GM19395 (cell line): Measurements from ENCODE around the gene PRR15L.
"Not testable (repeated sequence)": the region's sequence is repeated elsewhere in the genome, so short reads cannot be mapped to it uniquely, and the experiment has no call there.

ENCODE experiments used
- ATAC-seq: cut with Tn5 transposase; IDR thresholded peaks from one replicate; pipeline ENCODE4 v1.9.1; 2021; ENCODE audit warnings: mild to moderate bottlenecking, moderate library complexity; ENCODE audit not compliant: unreplicated experiment

The PRR15L gene

GRCh38 chr17:47989159-47989558 lies 31.5 kb upstream of the PRR15L start:
- ATAC-seq, result no peak

DNA sequence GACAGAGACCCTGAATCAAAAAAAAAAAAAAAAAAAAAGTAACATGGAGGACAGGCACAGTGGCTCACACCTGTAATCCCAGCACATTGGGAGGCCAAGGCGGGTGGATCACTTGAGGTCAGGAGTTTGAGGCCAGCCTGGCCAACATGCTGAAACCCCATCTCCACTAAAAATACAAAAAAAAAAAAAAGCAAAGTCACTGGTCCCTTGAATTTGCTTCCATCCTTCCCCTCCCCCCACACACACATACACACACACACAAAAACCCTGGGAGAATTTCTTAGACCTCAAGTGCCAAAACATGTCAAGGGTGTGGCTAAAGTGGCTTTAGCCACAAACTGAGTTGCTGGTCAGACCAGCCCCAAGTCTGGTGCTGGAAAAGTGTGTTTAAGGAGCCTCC lies 30.8 kb upstream of the PRR15L start:
- not testable (repeated sequence) for ATAC-seq

DNA sequence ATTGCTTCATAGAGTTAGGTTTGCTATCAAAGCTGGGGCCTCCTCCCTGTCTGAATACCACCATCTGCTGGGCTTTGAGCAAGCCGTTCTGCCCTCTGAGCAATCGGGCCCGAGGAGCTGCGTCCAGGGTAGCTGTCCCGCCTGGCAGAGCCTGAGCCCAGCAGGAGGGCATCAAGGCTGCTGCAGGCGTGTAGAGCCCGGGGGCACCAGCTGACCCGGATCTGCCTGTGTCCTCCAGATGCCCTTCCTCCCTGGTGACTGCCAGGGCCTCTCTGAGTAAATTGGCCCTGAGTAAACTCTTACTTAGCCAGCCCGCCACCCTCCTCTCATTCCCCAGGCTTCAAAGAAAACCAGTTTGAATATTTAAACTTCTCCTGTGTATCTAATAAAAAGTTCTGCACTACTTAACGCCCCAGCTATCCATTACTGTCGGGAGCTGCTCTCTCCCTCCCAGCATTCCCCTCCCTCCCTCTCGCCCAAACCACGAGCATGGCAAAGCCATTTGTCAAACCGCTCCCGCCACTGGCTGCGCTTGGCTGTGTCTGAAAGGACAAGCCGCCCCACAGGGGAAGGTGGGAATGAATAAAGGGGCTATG lies 29.7 kb upstream of the PRR15L start:
- ATAC-seq, result no peak

DNA sequence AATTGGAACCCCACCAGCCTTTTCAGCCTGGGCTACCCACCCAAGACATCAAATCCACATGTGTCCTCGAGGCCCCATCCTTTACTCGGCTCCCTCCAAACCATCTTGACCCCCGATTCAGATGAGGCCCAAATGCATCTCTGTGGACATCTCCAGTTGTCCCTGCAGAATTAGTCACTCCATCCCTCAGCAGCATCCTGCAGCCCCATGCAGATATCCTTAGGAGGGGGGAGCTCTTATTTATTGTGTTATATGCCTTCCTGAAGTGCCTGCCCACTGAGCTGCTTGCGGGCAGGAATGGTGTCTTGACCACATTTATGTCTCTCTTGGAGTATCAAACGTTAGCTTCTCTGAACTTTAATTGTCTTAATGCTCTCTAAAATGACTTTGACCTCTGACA lies 28.8 kb upstream of the PRR15L start:
- no peak for ATAC-seq

GRCh38 chr17:47983492-47984223 lies 26.0 kb upstream of the PRR15L start:
- ATAC-seq, result no peak

GRCh38 chr17:47982645-47983390 lies 25.1 kb upstream of the PRR15L start:
- ATAC-seq, result no peak

DNA sequence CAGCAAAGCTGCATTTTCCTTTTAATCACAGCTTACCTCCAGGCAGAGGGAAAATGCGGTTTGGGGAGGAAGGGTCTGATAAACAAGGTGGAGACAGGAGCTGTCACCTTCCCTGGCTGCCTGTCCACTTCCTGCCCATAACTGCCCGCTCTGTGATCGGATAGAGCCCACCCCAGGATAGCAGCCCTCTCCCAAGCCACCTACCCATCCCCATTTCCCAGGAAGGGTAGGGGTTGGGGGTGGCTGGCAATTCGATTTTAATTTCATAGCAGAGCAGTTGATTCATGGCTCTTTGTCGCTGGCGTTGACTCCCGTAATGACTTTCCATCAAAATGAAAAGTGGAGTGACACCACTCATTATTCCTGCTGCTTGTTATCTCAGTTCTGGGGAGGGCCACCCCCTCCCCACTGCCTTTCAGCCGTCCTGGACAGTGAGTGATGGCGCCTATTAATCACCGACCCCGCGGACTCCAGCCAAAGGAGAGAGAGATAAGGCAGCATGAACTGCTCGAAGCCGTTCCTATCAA lies 24.5 kb upstream of the PRR15L start:
- ATAC-seq, result no peak

GRCh38 chr17:47981462-47981861 lies 23.8 kb upstream of the PRR15L start:
- no peak for ATAC-seq

GRCh38 chr17:47980541-47980940 lies 22.9 kb upstream of the PRR15L start:
- no peak for ATAC-seq

DNA sequence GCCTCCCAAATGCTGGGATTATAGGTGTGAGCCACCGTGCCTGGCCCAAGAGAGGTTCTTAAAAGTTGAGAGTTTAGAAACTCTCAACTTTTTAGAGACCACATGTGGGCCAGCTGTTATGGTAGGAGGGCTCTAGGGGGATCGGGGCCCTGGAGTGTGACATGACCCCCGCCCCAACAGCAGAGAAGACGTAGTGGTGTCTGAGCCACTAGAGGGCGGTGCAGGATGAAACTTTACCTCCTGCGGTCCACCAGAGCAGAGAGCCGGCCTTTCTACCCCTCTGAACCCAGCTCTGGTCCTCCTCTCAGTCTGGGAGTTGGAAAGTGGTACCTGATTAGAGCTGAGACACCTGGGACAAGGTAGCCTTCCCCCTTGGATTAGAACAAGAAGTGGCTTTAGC lies 20.6 kb upstream of the PRR15L start:
- no peak for ATAC-seq

DNA sequence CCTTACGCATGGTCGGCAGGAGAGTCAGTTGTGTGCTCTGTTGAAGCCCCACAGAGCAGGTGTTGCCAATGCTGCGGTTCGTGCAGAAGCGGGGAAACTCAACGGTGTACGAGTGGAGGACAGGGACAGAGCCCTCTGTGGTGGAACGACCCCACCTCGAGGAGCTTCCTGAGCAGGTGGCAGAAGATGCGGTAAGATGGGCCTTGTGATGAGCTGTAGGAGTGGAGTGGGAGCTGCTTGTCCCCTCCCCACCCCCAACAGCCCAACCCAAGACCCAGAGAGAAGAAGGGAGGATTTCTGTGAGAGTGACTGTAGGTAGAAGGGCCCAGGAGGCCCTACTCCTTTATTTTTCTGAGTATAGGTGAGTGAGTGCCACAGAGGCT lies 18.1 kb upstream of the PRR15L start:
- no peak for ATAC-seq

DNA sequence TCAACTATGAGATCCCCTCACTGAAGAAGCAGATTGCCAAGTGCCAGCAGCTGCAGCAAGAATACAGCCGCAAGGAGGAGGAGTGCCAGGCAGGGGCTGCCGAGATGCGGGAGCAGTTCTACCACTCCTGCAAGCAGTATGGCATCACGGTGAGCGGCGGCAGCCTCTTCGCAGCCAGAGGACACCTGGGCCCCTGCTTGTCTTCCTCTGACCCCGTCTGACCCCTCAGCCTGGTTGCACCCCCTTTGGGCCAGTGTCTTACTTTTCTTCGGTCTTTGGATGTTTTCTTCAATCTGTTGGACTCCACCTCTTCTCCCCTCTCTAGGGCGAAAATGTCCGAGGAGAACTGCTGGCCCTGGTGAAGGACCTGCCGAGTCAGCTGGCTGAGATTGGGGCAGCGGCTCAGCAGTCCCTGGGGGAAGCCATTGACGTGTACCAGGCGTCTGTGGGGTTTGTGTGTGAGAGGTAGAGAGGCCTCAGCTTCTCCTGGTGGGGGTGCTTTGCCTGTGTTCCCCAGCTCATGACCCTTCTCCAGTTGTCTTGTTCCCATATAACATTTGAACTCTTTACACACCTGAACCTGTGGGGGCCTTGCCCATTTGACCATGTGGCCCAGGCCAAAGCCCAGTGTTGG lies 17.6 kb upstream of the PRR15L start:
- no peak for ATAC-seq

DNA sequence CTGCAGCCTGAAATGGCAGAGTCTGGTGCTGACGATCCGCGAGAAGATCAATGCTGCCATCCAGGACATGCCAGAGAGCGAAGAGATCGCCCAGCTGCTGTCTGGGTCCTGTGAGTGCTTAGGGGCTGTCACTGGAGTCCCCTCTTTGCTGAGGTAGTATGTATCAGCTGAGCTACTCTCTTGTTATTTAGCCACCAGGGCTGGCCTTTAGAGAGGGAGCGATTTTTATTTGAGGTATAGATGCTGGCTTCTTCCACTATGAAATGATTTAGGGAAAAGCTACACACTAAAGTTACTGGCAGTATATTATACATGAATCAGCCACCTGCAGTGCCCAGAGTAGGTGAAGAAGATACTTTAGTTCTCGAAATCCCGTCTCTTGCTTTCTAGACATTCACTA lies 15.9 kb upstream of the PRR15L start:
- no peak for ATAC-seq

- peak; percentile 96 for ATAC-seq
Measured at GRCh38 chr17:47970725-47971499, 13.2 kb upstream of the PRR15L start, which contains the start of gene CDK5RAP3. CDK5RAP3 (plus strand) TSS chr17:47971113; CDS start chr17:47971147, 34 bp downstream.

DNA sequence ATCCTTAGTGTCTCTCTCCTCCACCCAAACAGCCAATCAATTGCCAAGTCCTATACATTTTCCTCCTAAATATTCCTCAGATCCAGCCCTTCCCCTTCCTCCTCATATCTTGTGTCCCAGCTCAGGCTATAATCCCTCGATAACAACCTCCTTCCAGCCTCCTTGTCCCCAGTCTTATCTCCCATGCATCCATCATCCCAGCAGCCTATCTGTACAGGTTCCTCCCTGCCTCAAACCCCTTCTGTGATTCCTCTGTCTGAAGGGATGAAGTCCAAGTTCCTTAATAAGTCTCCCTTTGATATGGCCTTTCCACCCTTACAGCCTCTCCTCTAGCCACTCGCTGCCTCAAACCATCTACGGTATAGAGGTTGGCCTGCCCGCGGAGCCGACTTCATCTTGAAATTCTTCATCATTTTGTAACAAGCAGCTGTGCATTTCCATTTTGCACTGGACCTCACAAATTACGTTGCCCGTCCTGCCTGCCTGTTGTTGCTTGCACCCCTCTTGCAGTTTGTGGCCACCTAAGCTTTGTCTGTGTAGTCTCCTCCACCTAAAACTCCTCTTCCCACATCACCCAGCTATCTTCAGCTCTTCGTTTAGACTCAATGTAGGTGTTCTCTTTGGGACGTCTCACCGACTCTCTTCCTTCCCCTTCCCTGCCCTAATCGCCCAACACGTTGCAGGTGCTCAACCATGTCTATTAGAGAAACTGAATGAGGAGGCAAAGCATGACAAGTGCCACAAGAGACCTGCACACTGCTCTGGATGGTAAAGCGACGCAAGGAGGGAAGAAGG lies 12.4 kb upstream of the PRR15L start:
- ATAC-seq, result no peak

GRCh38 chr17:47968836-47969235 lies 11.2 kb upstream of the PRR15L start:
- ATAC-seq, result no peak

DNA sequence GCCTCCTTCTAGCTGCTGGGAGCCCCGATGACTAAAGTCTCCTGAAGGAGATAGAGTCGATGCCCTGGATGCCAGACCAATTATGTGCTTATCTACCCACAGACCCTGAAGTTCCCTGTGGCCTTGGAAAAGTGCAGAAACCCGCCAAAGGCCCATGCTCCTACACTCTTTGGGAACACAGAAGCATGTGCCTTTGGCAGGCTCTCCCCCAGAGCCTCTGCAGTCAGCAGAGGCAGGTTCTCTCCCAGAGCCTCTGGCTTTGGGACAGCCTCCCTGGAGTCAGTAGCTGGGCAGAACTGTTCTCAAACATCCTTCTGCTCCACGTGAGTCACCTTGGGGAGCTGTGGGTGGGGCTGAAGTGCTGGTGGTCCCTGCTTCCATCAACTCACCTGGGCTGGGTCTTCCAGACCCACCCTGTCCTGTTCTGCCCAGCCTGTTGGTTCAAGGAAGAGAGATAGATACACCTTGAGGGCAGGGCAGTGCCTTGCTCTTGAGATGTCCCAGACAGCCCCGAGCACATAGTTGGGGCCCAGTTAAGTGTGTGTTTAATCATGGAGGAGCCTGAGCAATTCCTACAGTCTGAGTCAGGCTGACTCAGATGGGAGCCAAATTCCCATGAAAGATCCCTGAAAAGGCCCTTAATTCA lies 10.0 kb upstream of the PRR15L start:
- ATAC-seq, result no peak

DNA sequence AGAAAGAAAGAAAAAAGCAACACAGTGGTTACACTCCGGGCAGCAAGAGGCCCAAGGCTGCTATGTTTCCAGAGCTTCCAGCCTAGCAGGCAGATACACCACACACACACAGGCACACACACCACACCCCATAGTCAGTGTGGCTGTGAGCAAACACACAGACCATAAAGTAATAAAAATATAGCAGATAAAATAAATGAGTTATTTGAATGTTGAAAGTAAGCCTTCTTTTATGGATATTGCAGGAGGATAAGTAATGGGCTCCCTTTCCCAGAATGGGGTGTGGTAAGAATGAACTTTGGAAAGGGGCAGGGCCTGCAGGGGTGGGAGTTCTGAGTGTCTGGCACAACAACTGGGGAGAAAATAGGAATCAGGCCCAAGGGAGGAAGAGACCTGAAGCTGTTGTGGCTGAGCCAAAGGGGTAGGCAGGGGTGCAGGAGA lies 8.4 kb upstream of the PRR15L start:
- no peak for ATAC-seq

- ATAC-seq, result no peak
Measured at GRCh38 chr17:47964856-47965255, 7.2 kb upstream of the PRR15L start.
